Measurements from ENCODE around the gene OSTM1. TPM values are rescaled to one million over a fixed set of nuclear protein-coding genes. Genes with fewer than 3 reads are reported as not detected.

Gene OSTM1
- total RNA-seq: 19.7 and 49.5 TPM in 2 replicates

GRCh38 chr6:108074359-108075144, at the start of gene OSTM1:
OSTM1 (minus strand) TSS chr6:108074741; CDS start chr6:108074651, 90 bp downstream.

Other genes with a start within 250 kb of the OSTM1 start
- gene SEC63, start 116.5 kb downstream of the OSTM1 start, total RNA-seq: 12.8 and 23.5 TPM in 2 replicates
- not detected in 2 replicates for gene NR2E1, start 91.3 kb upstream of the OSTM1 start, total RNA-seq
- 106 and 107 TPM in 2 replicates for gene SNX3, start 186.3 kb upstream of the OSTM1 start, total RNA-seq
- gene AFG1L, start 220.3 kb upstream of the OSTM1 start, total RNA-seq: 3.6 and 5.6 TPM in 2 replicates